Kidney (tissue), 14 donors: ENCODE measurements around the gene DNAH11. TPM values are rescaled to one million over a fixed set of nuclear protein-coding genes. Genes with fewer than 3 reads are reported as not detected.

Experiments
- DNase-seq, 5 donors: peaks; one replicate each; pipeline ENCODE4 v3.0.0-alpha.2; 2013 to 2020
- FAIRE-seq: peaks from 2 replicates; lab custom pipeline; 2012; peaks lifted over from hg19 to GRCh38; lab: Jason Lieb, UNC
- H3K27ac ChIP-seq, 2 donors: one replicate each; pipeline ENCODE4 v1.7.0; 2013; ENCODE audit warnings: low read depth in 2 of 2, low read length in 2 of 2, inconsistent platforms in 1 of 2
- H3K27me3 ChIP-seq: one replicate; pipeline ENCODE4 v1.7.1; 2013; ENCODE audit warnings: low read length, inconsistent platforms; ENCODE audit not compliant: control insufficient read depth, insufficient read depth
- H3K36me3 ChIP-seq, 3 donors: one replicate each; pipeline versions ENCODE4 v1.7.0 to v1.7.1; 2013; ENCODE audit warnings: low read length in 3 of 3, control low read depth in 1 of 3, inconsistent platforms in 1 of 3; ENCODE audit not compliant: insufficient read depth in 3 of 3, control insufficient read depth in 2 of 3
- H3K4me1 ChIP-seq, 3 donors: one replicate each; pipeline versions ENCODE4 v1.7.0 to v1.7.1; 2013; ENCODE audit warnings: low read length in 3 of 3, inconsistent platforms in 1 of 3, low read depth in 1 of 3; ENCODE audit not compliant: control insufficient read depth in 2 of 3, insufficient read depth in 2 of 3
- H3K4me3 ChIP-seq, 3 donors: one replicate each; pipeline versions ENCODE4 v1.7.0 to v1.8.1; 2013; ENCODE audit warnings: low read length in 3 of 3, control low read depth in 1 of 3, inconsistent platforms in 1 of 3
- H3K9ac ChIP-seq, 3 donors: one replicate each; pipeline versions ENCODE4 v1.7.0 to v1.7.1; 2013; ENCODE audit warnings: low read length in 3 of 3, control low read depth in 1 of 3, inconsistent platforms in 1 of 3
- H3K9me3 ChIP-seq, 3 donors: one replicate each; pipeline versions ENCODE4 v1.7.0 to v1.7.1; 2013; ENCODE audit warnings: low read length in 3 of 3, control low read depth in 1 of 3, inconsistent platforms in 1 of 3; ENCODE audit not compliant: control insufficient read depth in 2 of 3, insufficient read depth in 1 of 3
- intact Hi-C: fragments of 100-400 bp; cut with DNase I; formaldehyde crosslinking; loops from one replicate; pipeline ENCODE4 v1.11.1; 2022
- polyA plus RNA-seq: library from polyadenylated mRNA; stranded (reverse); fragments of 350-450 nt; fragmentation: Illumina TruSeq; extraction: RNeasy Lipid Tissue Mini Kit (QIAGEN cat#74804); gene quantifications from one replicate; pipeline ENCODE4 v1.2.3, GENCODE V29; 2014; ENCODE audit warnings: low read depth, low replicate concordance; ENCODE audit not compliant: insufficient read depth
- total RNA-seq: library from RNA; stranded (reverse); fragmentation: NEBNext Ultra II Directional; extraction: Animal tissue kit (Norgen Biotek cat#: 25700); gene quantifications from one replicate; pipeline ENCODE4 v1.2.1, GENCODE V29; 2021
- TF ChIP-seq, protein P1 (sequence below): IDR thresholded peaks from 3 replicates; pipeline ENCODE4 v1.5.1; 2012; ENCODE audit warnings: mild to moderate bottlenecking, moderate library complexity, borderline replicate concordance; ENCODE audit not compliant: insufficient read depth; ENCODE audit errors: extremely low read depth
- donor health status: control.
- donor health status: control.
- donor health status: control.
- donor health status: control.
- donor health status: control.
- donor health status: DM: yes; HTN: yes; CAD: no.
- donor health status: Normal renal cell carcinoma (clear cell type).

Gene DNAH11
- total and polyA plus RNA-seq, 2 donors from 2014 or later = 0.58 to 2.3 TPM

DNA sequence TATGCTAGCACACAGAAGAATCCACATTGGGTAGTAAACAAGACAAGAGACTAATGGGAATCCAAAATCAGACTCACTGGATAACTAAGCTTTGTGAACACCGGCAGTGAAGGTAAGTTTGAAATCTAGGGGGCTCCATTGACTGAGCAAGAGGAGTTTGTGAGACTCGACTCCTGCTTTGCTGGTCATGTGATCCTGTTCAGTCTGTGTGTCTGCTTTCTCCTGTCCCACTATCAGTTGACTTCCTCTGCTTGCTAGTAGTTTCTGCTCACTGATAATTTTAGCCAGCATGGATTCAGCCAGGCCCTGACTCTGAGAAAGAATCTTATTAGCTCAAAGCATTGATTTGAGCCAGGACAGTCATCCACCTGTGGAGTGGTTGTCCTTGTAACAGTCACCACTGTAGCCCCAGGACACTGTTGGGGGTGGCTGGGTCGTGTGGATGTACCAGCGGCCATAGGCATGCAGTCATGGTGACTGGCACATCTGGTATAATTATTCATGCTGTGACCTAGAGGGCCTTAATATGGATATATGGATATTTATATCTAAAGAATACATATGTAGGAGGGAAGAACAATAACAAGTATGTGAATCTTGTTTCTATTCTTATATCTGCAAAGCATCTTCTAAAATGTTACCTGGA, 44.4 kb downstream of the DNAH11 start:
- Histone ChIP-seq H3K4me1 (no peaks in the 10 kb centered on the region), H3K27ac (no peak overlapping the region), H3K9me3 (no peaks in the 10 kb centered on the region), H3K4me3 (no peak overlapping the region), H3K36me3 (no peaks in the 10 kb centered on the region), H3K9ac (no peak overlapping the region), H3K27me3 (no peaks in the 10 kb centered on the region)
- no peak for FAIRE-seq
- TF ChIP-seq, protein P1, sequence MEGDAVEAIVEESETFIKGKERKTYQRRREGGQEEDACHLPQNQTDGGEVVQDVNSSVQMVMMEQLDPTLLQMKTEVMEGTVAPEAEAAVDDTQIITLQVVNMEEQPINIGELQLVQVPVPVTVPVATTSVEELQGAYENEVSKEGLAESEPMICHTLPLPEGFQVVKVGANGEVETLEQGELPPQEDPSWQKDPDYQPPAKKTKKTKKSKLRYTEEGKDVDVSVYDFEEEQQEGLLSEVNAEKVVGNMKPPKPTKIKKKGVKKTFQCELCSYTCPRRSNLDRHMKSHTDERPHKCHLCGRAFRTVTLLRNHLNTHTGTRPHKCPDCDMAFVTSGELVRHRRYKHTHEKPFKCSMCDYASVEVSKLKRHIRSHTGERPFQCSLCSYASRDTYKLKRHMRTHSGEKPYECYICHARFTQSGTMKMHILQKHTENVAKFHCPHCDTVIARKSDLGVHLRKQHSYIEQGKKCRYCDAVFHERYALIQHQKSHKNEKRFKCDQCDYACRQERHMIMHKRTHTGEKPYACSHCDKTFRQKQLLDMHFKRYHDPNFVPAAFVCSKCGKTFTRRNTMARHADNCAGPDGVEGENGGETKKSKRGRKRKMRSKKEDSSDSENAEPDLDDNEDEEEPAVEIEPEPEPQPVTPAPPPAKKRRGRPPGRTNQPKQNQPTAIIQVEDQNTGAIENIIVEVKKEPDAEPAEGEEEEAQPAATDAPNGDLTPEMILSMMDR = no peak
- DNase-seq = no peak
- intact Hi-C loops = no loop called here

DNA sequence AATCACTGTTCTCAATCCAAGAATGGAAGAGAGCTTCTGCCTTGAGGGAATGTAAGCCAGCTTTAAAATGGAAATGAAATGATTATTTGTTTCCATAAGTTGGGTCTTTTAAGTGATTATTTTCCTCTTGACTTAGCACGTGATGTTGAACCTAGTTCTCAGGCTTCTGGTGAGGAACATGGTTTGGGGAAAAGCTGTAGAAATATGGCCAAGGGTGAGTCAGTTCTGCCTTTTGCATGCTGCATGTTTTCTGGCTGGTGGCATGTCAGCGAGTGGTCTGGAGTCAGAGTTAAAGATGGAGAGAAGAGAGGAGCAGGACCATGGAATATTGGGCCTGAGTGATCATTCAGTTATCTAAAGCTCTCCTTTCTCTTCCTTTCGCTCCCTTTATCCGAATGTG, 54.0 kb downstream of the DNAH11 start:
- Histone ChIP-seq H3K9me3 (peaks cover 0 to 3% (median 0%) of the 10 kb centered on the region in 3 donors), H3K4me3 (no peak overlapping the region), H3K9ac (no peak overlapping the region), H3K27ac (no peak overlapping the region), H3K27me3 (no peaks in the 10 kb centered on the region), H3K36me3 (no peaks in the 10 kb centered on the region), H3K4me1 (no peaks in the 10 kb centered on the region)
- TF ChIP-seq, protein P1 = no peak
- DNase-seq = no peak
- intact Hi-C loops = no loop called here
- no peak for FAIRE-seq

DNA sequence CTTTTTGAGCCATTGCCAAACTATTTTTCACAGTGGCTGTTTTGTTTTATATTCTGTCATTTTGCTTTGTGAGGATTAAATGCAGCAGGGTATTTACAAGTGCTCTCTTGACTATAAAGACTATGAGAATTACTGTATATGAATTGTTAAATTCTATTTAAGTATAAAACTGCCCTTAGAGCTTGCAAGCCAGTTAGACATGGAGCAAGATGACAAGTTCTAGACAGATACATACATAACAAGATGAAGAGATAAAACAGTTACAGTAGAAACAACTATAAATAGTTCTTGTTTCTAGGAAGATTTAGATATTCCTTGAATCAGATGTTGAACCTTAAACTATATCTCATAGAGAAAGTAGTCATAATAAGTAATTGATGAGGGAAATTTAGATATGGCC, 60.6 kb downstream of the DNAH11 start:
- TF ChIP-seq, protein P1 = no peak
- H3K4me3 ChIP-seq = no peak overlapping the region
- H3K27ac ChIP-seq = no peak overlapping the region
- no peaks in the 10 kb centered on the region for H3K27me3 ChIP-seq
- intact Hi-C loops = no loop called here
- peaks cover 0 to 3% (median 0%) of the 10 kb centered on the region in 3 donors for H3K9me3 ChIP-seq
- no peak for FAIRE-seq
- H3K9ac ChIP-seq = no peak overlapping the region
- H3K4me1 ChIP-seq = no peaks in the 10 kb centered on the region
- no peaks in the 10 kb centered on the region for H3K36me3 ChIP-seq
- no peak for DNase-seq
